H1 (cell line): ENCODE measurements around the gene AHSG. TPM values are rescaled to one million over a fixed set of nuclear protein-coding genes. Genes with fewer than 3 reads are reported as not detected.

ENCODE experiments used
- CTCF ChIA-PET: fragments of 300-600 bp; sonication (Branson Sonifier 250); formaldehyde crosslinking; loops from one replicate; lab custom pipeline; 2021; ENCODE audit not compliant: partially characterized antibody; lab: Charles Lee
- POLR2A ChIA-PET: fragments of 300-600 bp; sonication (Branson Sonifier 250); formaldehyde crosslinking; loops from one replicate; lab custom pipeline; 2021; ENCODE audit warnings: inconsistent platforms; ENCODE audit not compliant: partially characterized antibody; lab: Charles Lee
- DNase-seq, 2 experiments: peaks; one replicate each; pipeline versions ENCODE4 v3.0.0 to v3.0.0-alpha.2; 2010 to 2022; ENCODE audit warnings: low spot score in 2 of 2, low read depth in 1 of 2, mixed read lengths in 1 of 2
- FAIRE-seq: peaks from 2 replicates; lab custom pipeline; 2011; peaks lifted over from hg19 to GRCh38; lab: Jason Lieb, UNC
- H2AFZ ChIP-seq: 2 replicates; pipeline ENCODE4 v1.8.1; 2012; ENCODE audit warnings: low read length, inconsistent platforms
- H2AK5ac ChIP-seq: 2 replicates; pipeline ENCODE4 v1.6.1; 2013; ENCODE audit warnings: low read depth, low read length
- H2BK120ac ChIP-seq: replicated peaks from 2 replicates; pipeline ENCODE3; 2013; ENCODE audit warnings: low read depth, low read length, inconsistent platforms
- H2BK12ac ChIP-seq: 2 replicates; pipeline ENCODE4 v1.6.1; 2013; ENCODE audit warnings: low read depth, low read length
- H2BK15ac ChIP-seq: 2 replicates; pipeline ENCODE4 v1.6.1; 2013; ENCODE audit warnings: low read length
- H2BK20ac ChIP-seq: 2 replicates; pipeline ENCODE4 v1.6.1; 2013; ENCODE audit warnings: low read length
- H2BK5ac ChIP-seq: 2 replicates; pipeline ENCODE4 v1.6.1; 2013; ENCODE audit warnings: low read depth, low read length
- H3K14ac ChIP-seq: 2 replicates; pipeline ENCODE4 v1.6.1; 2013; ENCODE audit warnings: inconsistent platforms; ENCODE audit not compliant: insufficient read length
- H3K18ac ChIP-seq: 2 replicates; pipeline ENCODE4 v1.6.1; 2013; ENCODE audit warnings: low read length; ENCODE audit errors: extremely low read depth
- H3K23ac ChIP-seq: 2 replicates; pipeline ENCODE4 v1.6.1; 2013; ENCODE audit warnings: inconsistent platforms; ENCODE audit not compliant: insufficient read length
- H3K23me2 ChIP-seq: 2 replicates; pipeline ENCODE4 v1.6.1; 2013; ENCODE audit warnings: low read depth, low read length
- H3K27ac ChIP-seq: 2 replicates; pipeline ENCODE4 v1.6.1; 2011; ENCODE audit warnings: low read depth, low read length, inconsistent platforms
- H3K27me3 ChIP-seq, 4 experiments: replicated peaks in 1 of 4; 1 replicate in 1 of 4; 2 replicates in 3 of 4; pipeline versions ENCODE4 v1.6.1 to v1.8.1; 2011 to 2013; ENCODE audit warnings: low read length in 3 of 4, mild to moderate bottlenecking in 3 of 4, inconsistent platforms in 2 of 4, mixed read lengths in 2 of 4, moderate library complexity in 1 of 4; ENCODE audit not compliant: control insufficient read depth in 3 of 4, insufficient read depth in 3 of 4; ENCODE audit errors: extremely low read depth in 1 of 4
- H3K36me3 ChIP-seq, 4 experiments: 2 replicates each; pipeline versions ENCODE4 v1.6.1 to v1.8.1; 2011 to 2013; ENCODE audit warnings: mild to moderate bottlenecking in 4 of 4, low read length in 3 of 4, moderate library complexity in 2 of 4, control low read depth in 1 of 4, inconsistent platforms in 1 of 4; ENCODE audit not compliant: insufficient read depth in 4 of 4, control insufficient read depth in 2 of 4
- H3K4ac ChIP-seq: replicated peaks from 2 replicates; pipeline ENCODE3; 2013; ENCODE audit warnings: low read length, low read depth, mixed read lengths, inconsistent platforms; ENCODE audit not compliant: insufficient read length
- H3K4me1 ChIP-seq, 4 experiments: replicated peaks in 1 of 4; 1 replicate in 1 of 4; 2 replicates in 3 of 4; pipeline versions ENCODE4 v1.6.1 to v1.8.1; 2011 to 2013; ENCODE audit warnings: low read length in 3 of 4, inconsistent platforms in 2 of 4, mixed read lengths in 1 of 4; ENCODE audit not compliant: insufficient read depth in 4 of 4, control insufficient read depth in 3 of 4
- H3K4me2 ChIP-seq, 2 experiments: 2 replicates each; pipeline versions ENCODE4 v1.6.1 to v1.8.1; 2011 to 2013; ENCODE audit warnings: low read depth in 2 of 2, low read length in 2 of 2, control low read depth in 1 of 2, inconsistent platforms in 1 of 2, mild to moderate bottlenecking in 1 of 2; ENCODE audit not compliant: insufficient read depth in 1 of 2
- H3K4me3 ChIP-seq, 4 experiments: fragments of 200-600, 300-600 bp in 1 of 4; sonication (generic), shearing (Covaris generic), sonication (Bioruptor Twin) in 1 of 4; 2 replicates each; pipeline versions ENCODE4 v1.5.1 to v1.8.1; 2011 to 2016; ENCODE audit warnings: low read length in 4 of 4, low read depth in 3 of 4, control low read depth in 2 of 4, inconsistent platforms in 2 of 4, mild to moderate bottlenecking in 2 of 4, mixed read lengths in 1 of 4, moderate library complexity in 1 of 4; ENCODE audit not compliant: insufficient read depth in 2 of 4; ENCODE audit errors: extremely low read depth in 1 of 4
- H3K56ac ChIP-seq: replicated peaks from 2 replicates; pipeline ENCODE3; 2013; ENCODE audit warnings: low read depth, mild to moderate bottlenecking, mixed read lengths, low read length, inconsistent platforms; ENCODE audit not compliant: insufficient read length
- H3K79me1 ChIP-seq: 2 replicates; pipeline ENCODE4 v1.6.1; 2013; ENCODE audit warnings: low read depth, low read length, control low read depth
- H3K79me2 ChIP-seq, 2 experiments: 2 replicates each; pipeline versions ENCODE4 v1.6.1 to v1.8.1; 2012 to 2013; ENCODE audit warnings: low read length in 2 of 2, mild to moderate bottlenecking in 2 of 2, inconsistent platforms in 1 of 2; ENCODE audit not compliant: insufficient read depth in 2 of 2, control insufficient read depth in 1 of 2
- H3K9ac ChIP-seq, 4 experiments: replicated peaks in 1 of 4; 1 replicate in 1 of 4; 2 replicates in 3 of 4; pipeline versions ENCODE4 v1.6.1 to v1.8.1; 2011 to 2013; ENCODE audit warnings: low read depth in 3 of 4, low read length in 3 of 4, control low read depth in 2 of 4, mild to moderate bottlenecking in 2 of 4, moderate library complexity in 2 of 4, inconsistent platforms in 1 of 4; ENCODE audit errors: extremely low read depth in 1 of 4
- H3K9me3 ChIP-seq, 2 experiments: 2 replicates each; pipeline versions ENCODE4 v1.6.1 to v1.8.1; 2012 to 2013; ENCODE audit warnings: mild to moderate bottlenecking in 2 of 2, moderate library complexity in 2 of 2, control low read depth in 1 of 2, inconsistent platforms in 1 of 2, low read depth in 1 of 2, low read length in 1 of 2, mixed read lengths in 1 of 2; ENCODE audit not compliant: insufficient read depth in 2 of 2
- H4K20me1 ChIP-seq, 2 experiments: replicated peaks in 1 of 2; 2 replicates each; pipeline versions ENCODE3 to v1.8.1; 2011 to 2013; ENCODE audit warnings: inconsistent platforms in 2 of 2, low read length in 2 of 2, mild to moderate bottlenecking in 1 of 2; ENCODE audit not compliant: insufficient read depth in 2 of 2, control insufficient read depth in 1 of 2
- H4K5ac ChIP-seq: 2 replicates; pipeline ENCODE4 v1.6.1; 2013; ENCODE audit warnings: low read length, low read depth, mixed read lengths, inconsistent platforms; ENCODE audit not compliant: insufficient read length
- H4K8ac ChIP-seq: 2 replicates; pipeline ENCODE4 v1.8.0; 2013; ENCODE audit warnings: mild to moderate bottlenecking, moderate library complexity, low read length, inconsistent platforms; ENCODE audit not compliant: insufficient read depth; ENCODE audit errors: extremely low read depth
- H4K91ac ChIP-seq: replicated peaks from 2 replicates; pipeline ENCODE3; 2013; ENCODE audit warnings: low read length, mixed read lengths, inconsistent platforms; ENCODE audit not compliant: insufficient read length
- CBX5 ChIP-seq: fragments of 300-800, 300-1000 bp; sonication (generic); IDR thresholded peaks from 2 replicates; pipeline ENCODE4 v1.7.1; 2016; ENCODE audit warnings: antibody characterized with exemption, low read length, low read depth
- CTBP2 ChIP-seq: IDR thresholded peaks from 2 replicates; pipeline ENCODE4 v1.7.0; 2011; ENCODE audit warnings: borderline replicate concordance, mild to moderate bottlenecking, moderate library complexity, mixed read lengths, low read length; ENCODE audit not compliant: insufficient read depth, insufficient read length
- JUND ChIP-seq: IDR thresholded peaks from 2 replicates; pipeline ENCODE4 v1.6.1; 2011; ENCODE audit warnings: mild to moderate bottlenecking, improper control_type of control experiment, low read length
- KDM5A ChIP-seq: fragments of 200-600 bp; IDR thresholded peaks from 2 replicates; pipeline ENCODE4 v1.7.1; 2012; ENCODE audit warnings: mild to moderate bottlenecking, low read length, inconsistent platforms, mixed read lengths
- MAFK ChIP-seq: IDR thresholded peaks from 2 replicates; pipeline ENCODE4 v1.6.1; 2012; ENCODE audit warnings: low read depth, mild to moderate bottlenecking, improper control_type of control experiment, low read length
- MAX ChIP-seq: IDR thresholded peaks from 2 replicates; pipeline ENCODE4 v1.6.1; 2012; ENCODE audit warnings: inconsistent platforms
- RAD21 ChIP-seq, 2 experiments: IDR thresholded peaks in 1 of 2; conservative IDR thresholded peaks in 1 of 2; 2 replicates each; pipeline ENCODE4 v1.6.1; 2011; ENCODE audit warnings: low read depth in 2 of 2, low read length in 2 of 2, improper control_type of control experiment in 1 of 2, inconsistent platforms in 1 of 2, mild to moderate bottlenecking in 1 of 2, moderate library complexity in 1 of 2
- TEAD4 ChIP-seq: IDR thresholded peaks from 2 replicates; pipeline ENCODE4 v1.6.1; 2012; ENCODE audit warnings: low read depth, low read length, inconsistent platforms, mixed read lengths
- polyA plus RNA-seq, 7 experiments: library from polyadenylated mRNA; depleted of rRNA in 3 of 7; stranded (reverse) in 5 of 7; unstranded in 2 of 7; fragments of >200 nt in 5 of 7; fragments of 200-250 nt in 2 of 7; gene quantifications; 1 replicate in 5 of 7; 2 replicates in 1 of 7; 4 replicates in 1 of 7; pipeline versions ENCODE4 v1.2.1 to v1.2.3, GENCODE V29; 2011 to 2013; ENCODE audit warnings: missing spikeins in 2 of 7, mixed read lengths in 2 of 7
- total RNA-seq: library from RNA; stranded (reverse); fragmentation: NEBNext Ultra II Directional; extraction: Animal tissue kit (Norgen Biotek cat#: 25700); gene quantifications from 2 replicates; pipeline ENCODE4 v1.2.1, GENCODE V29; 2021

The AHSG gene
- total and polyA plus RNA-seq, 2 of the 8 experiments (the other 6 are each of a cell fraction or from before 2014, with no cell fraction given): 0.68 to 0.78 TPM

GRCh38 chr3:186587183-186587582 is 25.7 kb upstream of the AHSG start:
- no peaks in the 10 kb centered on the region for H4K20me1 ChIP-seq
- TF ChIP-seq TEAD4 (no peak), MAFK (no peak), RAD21 (IDR thresholded peaks at IDR 0.05 in 1 of 2, conservative IDR thresholded peaks at IDR 0.05 in 1 of 2; ENCODE audit: low read depth in 2 of 2, low read length in 2 of 2) (no peak), CBX5 (no peak), MAX (no peak), CTBP2 (no peak), JUND (no peak), KDM5A (no peak)
- no peak overlapping the region for H2BK120ac ChIP-seq
- H4K8ac ChIP-seq: no peak overlapping the region
- no peak overlapping the region for H3K9ac ChIP-seq
- H4K91ac ChIP-seq: no peak overlapping the region
- H3K27me3 ChIP-seq: no peaks in the 10 kb centered on the region
- H4K5ac ChIP-seq: no peak overlapping the region
- no peaks in the 10 kb centered on the region; the same call in 1 of the 2 replicates for H3K23me2 ChIP-seq
- no peak overlapping the region for H2BK15ac ChIP-seq
- H2BK20ac ChIP-seq: no peak overlapping the region
- no peak overlapping the region for H3K23ac ChIP-seq
- no peak overlapping the region for H3K4ac ChIP-seq
- no peak overlapping the region for H3K4me2 ChIP-seq
- no peaks in the 10 kb centered on the region for H3K9me3 ChIP-seq
- FAIRE-seq (no peak), DNase-seq (no peak)
- H2BK5ac ChIP-seq: no peak overlapping the region
- ChIA-PET POLR2A (interaction anchor here (0.6 to 8.4 kb wide), 7 partner anchors 10 to 206 kb away, joined by 3 to 57 read pairs (median 4); partner anchors contain the start of genes CRYGS, DNAJB11 and EIF4A2), CTCF (interaction anchor here (0.8 to 23.7 kb wide), 6 partner anchors 11 to 479 kb away, joined by 3 to 333 read pairs (median 4); partner anchors contain the start of gene AHSG)
- H3K56ac ChIP-seq: no peak overlapping the region
- no peaks in the 10 kb centered on the region for H3K79me2 ChIP-seq
- no peak overlapping the region for H2AK5ac ChIP-seq
- no peak overlapping the region for H3K27ac ChIP-seq
- no peaks in the 10 kb centered on the region for H3K4me1 ChIP-seq
- no peak overlapping the region for H3K14ac ChIP-seq
- no peak overlapping the region for H2BK12ac ChIP-seq
- no peak overlapping the region for H3K18ac ChIP-seq
- H3K36me3 ChIP-seq: peaks cover 4 to 37% (median 26%) of the 10 kb centered on the region in 4 experiments; a peak in 7 of 8 replicates
- no peaks in the 10 kb centered on the region for H3K79me1 ChIP-seq
- no peak overlapping the region for H3K4me3 ChIP-seq
- no peak overlapping the region for H2AFZ ChIP-seq
